ENCODE results near the gene SPIN4.
"Not testable (repeated sequence)": the region's sequence is repeated elsewhere in the genome, so short reads cannot be mapped to it uniquely, and the experiment has no call there.

Gene SPIN4

DNA sequence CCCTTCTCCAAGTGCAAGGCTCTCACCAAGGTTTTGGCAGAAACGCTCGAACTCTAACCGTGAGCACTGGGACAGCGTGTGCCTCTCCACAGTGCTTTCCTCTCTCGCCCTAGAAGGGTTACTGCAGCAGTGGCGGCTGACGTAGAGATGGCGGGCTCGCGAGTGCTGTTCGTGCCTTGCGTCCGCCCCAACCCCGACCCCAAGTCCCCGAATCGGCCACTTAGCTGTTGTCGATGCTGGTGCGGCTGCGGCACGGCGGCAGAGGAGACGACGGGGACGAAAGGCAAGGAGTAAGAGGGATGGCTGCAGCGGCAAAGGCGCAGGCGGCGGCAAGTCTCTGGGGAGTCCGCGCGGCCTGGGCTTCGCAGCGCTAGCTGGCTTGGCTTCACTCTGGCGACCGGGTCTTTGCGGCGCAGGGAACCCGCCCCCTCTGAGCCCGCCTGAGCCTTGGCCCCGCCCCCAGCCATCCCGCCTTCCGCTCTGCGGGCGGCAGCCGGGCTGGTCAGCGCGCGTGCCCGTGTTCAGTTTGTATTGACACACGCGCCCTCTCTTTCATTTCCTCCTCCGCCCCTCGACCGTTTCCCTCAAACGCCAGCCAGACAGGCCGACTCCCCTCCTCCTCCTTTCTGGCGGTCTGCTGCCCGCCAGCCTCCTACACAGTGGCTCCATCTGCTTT is at the start of gene SPIN4:
TSS of gene SPIN4 (minus strand) at position 392 of the 676 bp plus-strand sequence. CDS start 513 bp downstream, outside the sequence.
- in situ Hi-C loops (cut with MboI; ENCODE audit: low sequenced_read_pairs), result no loop called here

- in situ Hi-C loops (cut with MboI; ENCODE audit: low sequenced_read_pairs), result no loop called here
Observed at GRCh38 chrX:63400340-63400739, 49.2 kb upstream of the SPIN4 start.

- in situ Hi-C loops (cut with MboI; ENCODE audit: low sequenced_read_pairs), result no loop called here
Observed at GRCh38 chrX:63394872-63395271, 43.7 kb upstream of the SPIN4 start.

- in situ Hi-C loops (cut with MboI; ENCODE audit: low sequenced_read_pairs), result not testable (repeated sequence)
Observed at GRCh38 chrX:63393094-63393493, 42.0 kb upstream of the SPIN4 start.

- in situ Hi-C loops (cut with MboI; ENCODE audit: low sequenced_read_pairs), result no loop called here
Observed at GRCh38 chrX:63387411-63387810, 36.3 kb upstream of the SPIN4 start.

DNA sequence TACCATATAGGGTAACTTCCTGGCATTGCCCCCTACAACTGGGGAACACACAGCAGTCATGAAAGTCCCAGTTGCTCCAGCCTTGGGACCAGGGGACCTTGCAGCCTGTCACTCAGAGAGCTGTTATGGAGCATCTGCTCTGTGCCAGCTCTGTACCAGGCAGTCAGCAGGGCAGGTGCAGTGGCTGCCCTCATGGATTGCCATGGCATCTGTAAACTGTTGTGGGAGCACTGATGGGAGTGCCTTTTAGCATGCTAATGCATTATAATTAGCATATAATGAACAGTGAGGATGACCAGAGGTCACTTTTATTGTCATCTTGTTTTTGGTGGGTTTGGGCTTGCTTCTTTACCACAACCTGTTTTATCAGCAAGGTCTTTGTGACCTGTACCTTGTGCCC is 33.1 kb upstream of the SPIN4 start:
- in situ Hi-C loops (cut with MboI; ENCODE audit: low sequenced_read_pairs), result not testable (repeated sequence)

DNA sequence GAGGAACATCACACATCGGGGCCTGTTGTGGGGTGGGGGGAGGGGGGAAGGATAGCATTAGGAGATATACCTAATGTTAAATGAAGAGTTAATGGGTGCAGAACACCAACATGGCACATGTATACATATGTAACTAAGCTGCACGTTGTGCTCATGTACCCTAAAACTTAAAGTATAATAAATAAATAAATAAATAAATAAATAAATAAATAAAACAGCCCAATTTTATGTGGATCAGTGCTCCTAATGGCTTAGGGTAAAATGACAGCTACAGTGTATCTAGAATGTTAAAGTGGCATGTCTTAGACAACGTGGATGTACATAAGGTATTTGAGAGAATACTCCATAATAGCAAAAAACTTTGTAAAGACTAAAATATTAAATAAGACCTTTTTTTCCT is 21.9 kb upstream of the SPIN4 start:
- in situ Hi-C loops (cut with MboI; ENCODE audit: low sequenced_read_pairs), result not testable (repeated sequence)

GRCh38 chrX:63367699-63368098 is 16.6 kb upstream of the SPIN4 start:
- in situ Hi-C loops (cut with MboI; ENCODE audit: low sequenced_read_pairs), result not testable (repeated sequence)

DNA sequence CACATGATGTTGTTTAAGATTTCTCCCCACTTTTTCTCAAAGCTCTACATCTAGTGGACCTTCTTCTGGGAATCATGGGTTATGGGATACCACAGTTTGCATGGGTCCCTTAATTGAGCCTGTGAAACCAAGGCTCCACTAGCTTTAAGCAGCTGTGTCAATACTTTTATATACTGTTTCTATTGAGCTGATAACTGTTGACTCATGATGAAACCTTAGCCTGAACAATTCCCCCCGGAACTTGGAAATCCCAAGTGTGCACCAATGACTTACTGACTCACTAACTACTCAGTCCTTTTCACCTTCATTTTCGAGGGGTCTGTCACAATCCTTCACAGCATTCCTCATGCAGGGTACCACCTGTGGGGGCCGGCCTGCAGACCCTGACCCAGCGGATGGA is 12.7 kb upstream of the SPIN4 start:
- in situ Hi-C loops (cut with MboI; ENCODE audit: low sequenced_read_pairs), result no loop called here

GRCh38 chrX:63361494-63361893 is 10.4 kb upstream of the SPIN4 start:
- in situ Hi-C loops (cut with MboI; ENCODE audit: low sequenced_read_pairs), result no loop called here

GRCh38 chrX:63354484-63354883 is 3.4 kb upstream of the SPIN4 start:
- in situ Hi-C loops (cut with MboI; ENCODE audit: low sequenced_read_pairs), result no loop called here

- in situ Hi-C loops (cut with MboI; ENCODE audit: low sequenced_read_pairs), result no loop called here
Observed at GRCh38 chrX:63350465-63350877, 661 bp downstream of the SPIN4 start.

DNA sequence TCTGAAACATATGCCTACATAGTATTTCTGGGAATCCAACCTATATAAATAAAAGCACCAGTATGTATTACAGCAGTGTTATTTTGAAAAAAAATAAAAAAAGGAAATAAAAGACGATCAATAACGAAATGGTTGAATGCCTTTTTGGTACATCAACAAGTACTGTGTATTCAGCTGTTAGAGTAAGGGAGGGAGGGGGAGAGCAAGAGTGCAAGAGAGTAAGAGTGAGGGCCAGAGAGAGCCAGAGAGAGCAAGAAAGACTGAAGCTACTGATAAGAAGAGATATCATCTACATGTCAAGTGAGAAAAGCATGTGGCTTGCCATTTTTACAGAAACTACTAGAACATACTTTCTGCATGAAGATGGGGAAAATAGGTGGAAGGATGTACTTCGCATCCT is 1.8 kb downstream of the SPIN4 start:
- in situ Hi-C loops (cut with MboI; ENCODE audit: low sequenced_read_pairs), result no loop called here

- in situ Hi-C loops (cut with MboI; ENCODE audit: low sequenced_read_pairs), result no loop called here
Observed at GRCh38 chrX:63330681-63331080, 20.5 kb downstream of the SPIN4 start.

GRCh38 chrX:63327788-63328187 is 23.3 kb downstream of the SPIN4 start:
- in situ Hi-C loops (cut with MboI; ENCODE audit: low sequenced_read_pairs), result no loop called here

- in situ Hi-C loops (cut with MboI; ENCODE audit: low sequenced_read_pairs), result no loop called here
Observed at GRCh38 chrX:63299596-63299995, 51.5 kb downstream of the SPIN4 start.
